ENCODE results near the gene NUDT2.
"Not testable (repeated sequence)": the region's sequence is repeated elsewhere in the genome, so short reads cannot be mapped to it uniquely, and the experiment has no call there.

Gene NUDT2

DNA sequence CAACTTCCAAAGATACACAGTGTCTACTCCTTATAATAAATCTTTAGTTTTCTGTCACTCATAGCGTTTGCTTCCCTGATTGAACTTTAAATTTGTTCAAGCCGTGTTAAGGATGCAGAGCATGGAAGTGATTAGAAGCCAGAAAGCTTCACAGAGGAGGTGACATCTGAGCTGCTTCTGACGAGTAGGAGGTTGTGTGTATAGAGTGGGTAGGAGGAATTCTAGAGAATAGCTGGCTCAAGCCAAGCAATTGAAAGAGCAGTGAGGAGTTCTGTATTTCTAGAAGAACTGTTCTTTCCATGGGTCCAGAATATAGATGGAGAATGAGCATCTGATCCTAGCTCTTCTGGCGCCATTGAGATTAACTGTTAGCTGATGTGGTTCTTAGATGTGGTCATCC is 6.0 kb downstream of the NUDT2 start:
- DNase-seq: no peak

DNA sequence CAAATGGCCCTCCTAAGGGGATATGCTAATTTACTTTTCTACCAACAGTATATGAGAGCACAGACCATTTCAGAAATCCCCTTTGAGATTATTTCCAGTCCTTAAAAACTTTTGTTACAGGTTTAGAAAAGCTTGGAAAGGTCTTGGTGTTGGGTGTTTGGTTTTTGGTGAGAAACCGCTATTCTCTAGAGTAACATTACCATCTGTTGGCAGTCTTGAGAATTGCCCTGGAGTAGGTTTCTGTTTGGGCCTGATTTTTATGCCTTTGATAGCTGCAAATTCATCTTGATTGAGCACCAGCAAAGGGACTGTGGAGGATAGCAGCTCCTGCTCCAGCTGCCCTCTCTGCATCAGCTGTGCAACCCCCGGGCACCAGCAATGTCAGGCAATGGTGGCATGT is 8.0 kb downstream of the NUDT2 start:
- peak in 1 of 2 experiments; percentile 38 for DNase-seq

DNA sequence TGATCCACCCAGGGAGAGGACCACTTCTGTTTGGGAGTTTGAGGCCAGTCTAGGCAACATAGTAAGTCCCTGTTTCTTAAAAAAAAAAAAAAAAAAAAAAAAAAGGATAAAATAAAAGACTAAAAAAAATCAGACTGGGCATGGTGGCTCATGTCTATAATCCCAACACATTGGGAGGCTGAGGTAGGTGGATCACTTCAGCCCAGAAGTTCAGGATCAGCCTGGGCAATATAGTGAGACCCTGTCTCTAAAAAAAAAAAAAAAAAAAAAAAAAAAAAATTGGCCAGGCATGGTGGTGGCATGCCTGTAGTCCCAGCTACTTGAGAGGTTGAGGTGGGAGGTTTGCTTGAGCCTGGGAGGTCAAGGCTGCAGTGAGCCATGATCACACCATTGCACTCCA is 8.7 kb downstream of the NUDT2 start:
- DNase-seq: not testable (repeated sequence)

DNA sequence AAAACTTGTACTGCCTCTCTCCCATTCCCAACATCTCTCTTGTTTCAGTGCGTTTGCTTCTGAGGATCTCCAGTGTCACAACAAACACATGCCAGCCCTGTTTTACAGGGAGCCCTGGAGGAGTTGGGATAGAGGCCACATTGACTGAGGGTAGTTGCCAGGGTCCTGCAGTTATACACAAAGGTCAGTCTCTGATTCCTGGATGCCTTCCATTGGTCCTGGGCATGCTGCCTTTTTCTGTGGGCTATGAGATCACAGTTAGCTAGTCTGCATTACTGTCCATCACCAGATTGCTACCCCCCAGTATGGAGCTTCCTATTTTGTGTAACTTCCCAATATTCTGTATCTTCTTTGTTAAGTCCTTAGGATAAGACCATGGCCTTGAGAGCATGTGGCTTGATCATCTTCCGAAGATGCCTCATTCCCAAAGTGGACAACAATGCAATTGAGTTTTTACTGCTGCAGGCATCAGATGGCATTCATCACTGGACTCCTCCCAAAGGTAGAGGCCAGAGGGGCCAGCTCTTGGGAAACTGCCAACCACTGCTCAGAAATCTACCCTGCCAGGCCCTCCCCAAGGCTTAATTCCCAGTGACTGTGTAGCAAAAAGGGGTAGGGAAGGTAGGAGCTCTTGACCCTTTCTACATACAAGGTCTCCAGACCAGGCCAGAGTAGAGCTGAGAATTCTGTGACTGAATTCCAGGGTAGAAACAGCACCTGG is 9.5 kb downstream of the NUDT2 start:
- DNase-seq: no peak

DNA sequence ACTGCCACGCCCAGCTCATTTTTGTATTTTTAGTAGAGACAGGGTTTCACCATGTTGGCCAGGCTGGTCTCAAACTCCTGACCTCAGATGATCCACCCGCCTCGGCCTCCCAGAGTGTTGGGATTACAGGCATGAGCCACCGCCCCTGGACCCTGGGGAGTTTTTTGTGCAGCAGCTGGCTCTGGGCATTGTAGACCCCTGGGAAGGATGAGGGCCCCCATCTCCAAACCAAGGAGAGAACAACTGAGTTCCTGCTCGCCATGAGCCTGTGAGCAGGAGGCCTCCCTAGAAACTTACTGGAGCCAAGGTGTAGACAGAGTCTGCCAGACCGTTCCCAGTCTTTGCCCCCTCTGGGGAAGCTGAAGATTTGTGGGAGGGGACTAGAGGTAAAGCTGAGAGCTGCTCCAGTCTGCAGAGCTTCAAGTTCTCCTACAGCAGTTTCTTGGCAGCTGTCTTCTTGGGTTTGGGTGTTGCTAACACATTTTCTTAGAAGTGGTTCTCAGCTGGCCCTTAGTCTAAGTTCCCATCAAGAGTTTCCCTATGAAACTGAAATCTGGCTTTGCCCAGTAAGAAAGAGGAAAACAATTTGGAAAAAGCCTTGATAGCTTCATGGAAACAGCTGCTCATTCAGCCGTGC is 12.4 kb downstream of the NUDT2 start:
- no peak for DNase-seq

DNA sequence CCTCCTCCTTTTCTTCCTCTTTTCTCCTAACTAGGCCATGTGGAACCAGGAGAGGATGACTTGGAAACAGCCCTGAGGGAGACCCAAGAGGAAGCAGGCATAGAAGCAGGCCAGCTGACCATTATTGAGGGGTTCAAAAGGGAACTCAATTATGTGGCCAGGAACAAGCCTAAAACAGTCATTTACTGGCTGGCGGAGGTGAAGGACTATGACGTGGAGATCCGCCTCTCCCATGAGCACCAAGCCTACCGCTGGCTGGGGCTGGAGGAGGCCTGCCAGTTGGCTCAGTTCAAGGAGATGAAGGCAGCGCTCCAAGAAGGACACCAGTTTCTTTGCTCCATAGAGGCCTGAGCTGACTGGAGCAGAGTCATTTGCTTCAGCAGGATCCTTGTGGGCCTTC is 13.7 kb downstream of the NUDT2 start:
- no peak for DNase-seq

DNA sequence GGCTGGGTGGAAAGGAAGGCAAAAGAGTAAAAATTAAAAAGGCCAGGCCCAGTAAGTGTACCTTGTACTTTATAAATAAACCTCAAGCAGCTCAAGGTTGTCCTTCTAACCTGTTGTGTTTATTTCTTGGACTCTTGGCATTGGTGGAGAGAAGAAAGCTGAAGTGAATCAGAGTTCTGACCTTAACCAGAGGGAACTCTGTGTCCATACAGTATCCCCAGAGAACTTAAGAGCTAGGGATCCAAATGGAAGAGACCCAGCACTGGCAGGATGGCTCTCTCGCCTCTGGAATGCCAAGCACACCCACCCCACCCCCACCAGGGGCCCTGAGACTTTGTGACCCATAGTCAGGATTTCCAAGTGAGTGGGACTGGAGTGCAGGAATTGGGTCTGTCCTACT is 14.2 kb downstream of the NUDT2 start:
- no peak for DNase-seq

DNA sequence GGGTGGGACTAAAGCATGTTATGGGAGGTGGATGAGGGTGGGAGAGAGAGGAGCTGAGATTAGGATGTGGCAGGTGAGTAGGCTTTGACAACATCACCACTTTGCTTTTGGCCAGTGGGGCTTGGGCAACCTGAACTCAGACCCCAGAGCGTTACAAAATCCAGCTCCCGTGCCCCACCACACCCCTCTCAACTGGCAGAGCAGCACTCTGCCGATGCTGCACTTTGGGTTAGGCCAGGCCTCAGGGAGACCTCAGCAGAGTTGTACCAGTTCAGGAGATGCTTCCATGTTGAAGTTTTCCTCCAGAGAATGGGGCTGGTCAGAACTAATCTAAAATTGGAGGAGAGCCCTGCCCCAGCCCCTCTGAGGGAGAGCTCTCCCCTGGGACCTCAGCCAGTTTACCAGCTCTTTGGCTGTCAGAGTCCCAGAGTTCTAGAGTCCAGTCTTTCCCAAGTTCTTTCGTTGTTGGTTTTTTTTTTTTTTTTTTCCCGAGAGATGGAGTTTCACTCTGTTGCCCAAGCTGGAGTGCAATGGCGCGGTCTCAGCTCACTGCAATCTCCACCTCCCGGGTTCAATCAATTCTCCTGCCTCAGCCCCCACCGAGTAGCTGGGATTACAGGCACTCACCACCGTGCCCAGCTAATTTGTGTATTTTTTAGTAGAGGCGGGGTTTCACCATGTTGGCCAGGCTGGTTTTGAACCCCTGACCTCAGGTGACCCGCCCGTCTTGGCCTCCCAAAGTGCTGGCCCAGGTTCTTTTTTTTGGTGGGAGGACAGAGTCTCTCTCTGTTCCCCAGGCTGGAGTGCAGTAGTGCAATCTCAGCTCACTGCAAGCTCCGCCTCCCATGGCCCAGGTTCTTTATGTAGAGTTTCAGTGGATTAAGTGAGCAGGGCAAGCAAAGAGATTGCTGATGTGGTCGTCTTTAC is 17.8 kb downstream of the NUDT2 start:
- DNase-seq: no peak

DNA sequence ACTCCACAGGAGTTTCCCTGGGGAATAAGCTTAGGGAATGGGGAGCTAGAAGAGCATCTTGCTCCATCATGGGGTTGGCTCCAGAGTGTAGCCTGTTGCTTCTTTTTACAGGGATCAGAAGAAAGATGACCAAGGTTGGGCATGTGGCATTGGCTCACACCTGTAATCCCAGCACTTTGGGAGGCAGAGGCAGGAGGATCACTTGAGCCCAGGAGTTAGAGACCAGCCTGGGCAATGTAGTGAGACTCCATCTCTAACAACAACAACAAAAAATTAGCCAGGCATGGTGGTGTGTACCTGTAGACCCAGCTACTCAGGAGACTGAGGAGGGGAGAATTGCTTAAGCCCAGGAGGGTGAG is 18.4 kb downstream of the NUDT2 start:
- DNase-seq: no peak

DNA sequence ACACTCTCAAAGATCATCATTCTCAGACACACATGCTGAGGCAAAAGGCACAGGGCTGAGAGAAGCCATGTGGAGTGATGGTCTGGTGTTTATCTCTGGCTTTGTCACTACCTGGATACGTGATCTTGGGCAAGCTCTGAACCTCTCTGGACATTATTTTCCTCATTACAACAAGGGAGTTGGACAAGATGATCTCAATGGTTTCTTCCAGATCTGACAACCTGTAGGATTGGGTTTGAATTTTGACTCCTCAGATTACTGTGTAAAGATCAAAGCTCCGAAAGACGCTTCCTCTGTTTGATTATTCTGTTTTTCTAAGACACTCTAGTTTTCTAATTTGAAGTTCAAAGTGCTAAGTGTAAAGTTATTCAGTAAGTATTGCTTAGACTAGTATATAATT is 20.0 kb downstream of the NUDT2 start:
- no peak for DNase-seq

DNA sequence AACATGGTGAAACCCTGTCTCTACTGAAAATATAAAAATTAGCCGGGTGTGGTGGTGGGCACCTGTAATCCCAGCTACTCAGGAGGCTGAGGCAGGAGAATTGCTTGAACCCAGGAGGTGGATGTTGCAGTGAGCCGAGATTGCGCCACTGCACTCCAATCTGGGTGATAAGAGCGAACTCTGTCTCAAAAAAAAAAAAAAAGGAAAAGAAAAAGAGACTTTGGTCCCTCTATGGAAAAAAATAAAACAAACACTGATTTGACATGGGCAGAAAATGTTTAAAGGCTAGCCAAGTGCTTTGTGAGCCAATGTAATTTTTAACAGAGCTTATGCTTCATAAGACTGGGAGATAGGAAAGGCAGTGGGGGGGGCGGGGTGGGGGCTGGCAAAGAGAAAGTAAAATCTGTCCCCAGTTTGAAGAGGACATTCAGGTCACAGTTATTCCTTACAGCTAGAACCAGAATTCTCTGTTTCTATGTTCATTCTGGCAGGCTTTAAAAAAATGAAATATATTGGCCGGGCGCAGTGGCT is 22.8 kb downstream of the NUDT2 start:
- not testable (repeated sequence) for DNase-seq

DNA sequence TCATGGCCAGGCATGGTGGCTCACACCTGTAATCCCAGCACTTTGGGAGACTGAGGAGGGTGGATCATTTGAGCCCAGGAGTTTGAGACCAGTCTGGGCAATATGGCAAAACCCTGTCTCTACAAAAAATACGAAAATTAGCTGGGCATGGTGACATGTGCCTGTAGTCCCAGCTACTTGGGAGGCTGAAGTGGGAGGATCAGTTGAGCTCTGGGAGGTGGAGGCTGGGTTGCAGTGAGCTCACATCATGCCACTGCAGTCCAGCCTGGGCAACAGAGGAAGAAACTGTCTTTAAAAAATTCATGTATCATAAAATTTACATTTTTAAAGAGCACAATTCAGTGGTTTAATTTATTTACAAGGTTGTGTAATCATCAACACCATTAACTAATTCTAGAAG is 23.6 kb downstream of the NUDT2 start:
- DNase-seq: not testable (repeated sequence)

DNA sequence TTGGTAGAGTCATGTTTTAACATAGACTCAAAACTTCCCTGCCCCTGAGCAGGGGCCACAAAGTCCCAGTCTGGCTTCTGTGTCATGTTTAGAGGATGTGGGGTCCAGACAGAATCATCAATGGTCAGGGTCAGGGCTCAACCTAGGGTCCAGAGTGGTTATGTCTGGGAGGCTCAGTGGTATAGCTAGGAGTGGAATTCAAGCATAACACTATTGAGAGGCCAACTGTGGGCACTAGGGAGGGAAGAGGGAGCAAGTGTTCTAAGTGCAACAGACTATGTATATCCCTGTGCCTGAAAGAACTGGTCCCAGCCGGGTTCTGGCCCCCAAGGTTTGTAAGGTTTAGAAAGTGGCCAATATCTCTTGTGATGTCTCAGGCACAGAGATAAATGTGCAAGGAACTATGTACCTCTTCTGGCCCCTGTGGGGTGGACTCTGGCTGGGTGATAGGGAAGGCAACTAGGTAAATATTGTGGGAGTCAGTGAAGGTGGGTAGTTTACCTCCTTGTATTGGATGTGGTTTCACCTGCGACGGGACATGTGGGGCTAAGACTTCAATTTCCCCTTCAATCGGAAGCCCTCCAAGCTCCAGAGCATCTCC is 33.3 kb downstream of the NUDT2 start:
- no peak for DNase-seq

DNA sequence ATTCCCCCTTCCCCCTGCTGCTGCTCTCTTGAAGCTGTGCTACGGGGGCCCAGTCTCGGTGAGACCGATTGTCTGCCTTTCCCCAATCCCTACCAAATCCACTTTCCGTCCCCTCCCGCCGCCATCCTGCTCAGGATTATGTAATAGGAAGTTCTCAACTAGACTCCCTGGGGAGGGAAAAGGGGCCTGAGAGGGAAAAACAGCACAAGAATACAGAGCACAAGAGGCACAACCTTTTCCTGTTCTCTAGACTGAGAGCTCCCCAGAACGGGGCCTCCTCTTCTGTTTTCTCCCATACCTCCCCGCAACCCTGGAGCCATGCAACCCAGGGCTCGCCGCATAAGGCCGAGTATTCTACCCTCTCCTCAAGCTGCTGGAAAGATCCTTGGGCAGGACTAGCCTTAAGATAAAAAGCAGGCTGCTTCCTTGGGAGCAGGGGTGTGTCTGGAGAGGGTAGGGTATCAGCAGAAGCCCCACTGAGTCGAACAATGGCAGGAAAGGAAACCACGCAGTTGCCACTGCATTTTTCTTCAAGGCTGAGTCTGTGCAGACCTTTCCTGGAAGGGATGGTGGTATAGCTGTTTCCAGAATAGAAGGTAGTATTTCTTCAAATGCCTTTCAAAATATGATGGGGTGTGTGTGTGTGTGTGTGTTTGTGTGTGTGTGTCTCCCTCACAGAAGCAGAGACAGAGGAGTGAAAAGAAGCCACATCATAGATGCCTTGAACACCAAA is 34.4 kb downstream of the NUDT2 start:
- DNase-seq: no peak

DNA sequence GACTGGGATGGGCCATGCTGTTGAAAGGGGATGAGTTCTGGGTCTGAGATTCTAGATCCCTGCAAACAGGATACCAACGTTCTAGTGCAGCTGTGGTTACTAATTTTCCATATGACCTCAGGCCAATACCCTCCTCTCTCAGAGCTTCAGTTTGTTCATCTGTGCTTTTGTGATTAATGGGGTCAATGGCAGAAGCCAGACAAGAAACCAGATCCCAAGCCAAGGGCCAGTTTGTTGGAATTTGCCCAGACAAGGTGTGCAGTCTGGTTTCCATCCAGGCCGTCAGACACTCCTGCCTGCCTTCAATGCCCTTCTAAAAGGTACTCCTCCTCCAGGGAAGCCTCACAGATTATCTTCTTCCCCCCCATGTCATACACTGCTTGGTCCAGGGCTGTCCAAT is 35.9 kb downstream of the NUDT2 start:
- DNase-seq: no peak

DNA sequence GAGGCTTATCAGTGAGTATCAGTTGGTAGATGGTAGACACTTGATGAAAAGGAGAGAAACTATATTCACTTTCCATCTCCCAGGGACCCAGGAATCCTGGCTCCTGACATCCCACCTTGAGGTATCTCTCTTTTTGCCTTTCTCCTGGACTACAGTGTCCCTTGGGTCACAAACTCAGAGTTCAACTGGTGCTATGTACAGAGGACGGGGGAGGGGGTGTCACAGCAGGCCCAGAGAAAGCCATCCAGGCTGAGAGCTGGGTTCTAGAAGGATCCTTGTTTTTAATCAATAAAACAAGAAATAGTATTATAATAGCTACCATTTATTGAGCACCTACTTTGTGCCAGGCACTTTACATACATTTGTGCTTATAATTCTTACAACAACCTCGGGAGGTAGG is 37.0 kb downstream of the NUDT2 start:
- DNase-seq: no peak

DNA sequence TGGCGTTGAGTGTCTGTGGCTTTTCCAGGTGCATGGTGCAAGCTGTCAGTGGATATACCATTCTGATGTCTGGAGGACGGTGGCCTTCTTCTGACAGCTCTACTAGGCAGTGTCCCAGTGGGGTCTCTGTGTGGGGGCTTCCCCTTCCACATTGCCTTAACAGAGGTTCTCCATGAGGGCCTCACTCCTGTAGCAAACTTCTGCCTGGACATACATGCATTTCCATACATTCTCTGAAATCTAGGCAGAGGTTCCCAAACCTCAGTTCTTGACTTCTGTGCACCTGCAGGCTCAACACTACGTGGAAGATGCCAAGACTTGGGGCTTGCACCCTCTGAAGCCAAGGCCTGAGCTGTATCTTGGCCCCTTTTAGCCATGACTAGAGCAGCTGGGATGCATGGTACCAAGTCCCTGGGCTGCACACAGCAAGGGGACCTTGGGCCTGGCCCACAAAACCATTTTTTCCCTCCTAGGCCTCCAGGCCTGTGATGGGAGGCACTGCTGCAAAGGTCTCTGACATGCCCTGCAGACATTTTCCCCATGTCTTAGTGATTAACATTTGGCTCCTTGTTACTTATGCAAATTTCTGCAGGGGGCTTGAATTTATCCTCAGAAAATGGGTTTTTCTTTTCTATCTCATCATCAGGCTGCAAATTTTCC is 38.5 kb downstream of the NUDT2 start:
- not testable (repeated sequence) for DNase-seq

DNA sequence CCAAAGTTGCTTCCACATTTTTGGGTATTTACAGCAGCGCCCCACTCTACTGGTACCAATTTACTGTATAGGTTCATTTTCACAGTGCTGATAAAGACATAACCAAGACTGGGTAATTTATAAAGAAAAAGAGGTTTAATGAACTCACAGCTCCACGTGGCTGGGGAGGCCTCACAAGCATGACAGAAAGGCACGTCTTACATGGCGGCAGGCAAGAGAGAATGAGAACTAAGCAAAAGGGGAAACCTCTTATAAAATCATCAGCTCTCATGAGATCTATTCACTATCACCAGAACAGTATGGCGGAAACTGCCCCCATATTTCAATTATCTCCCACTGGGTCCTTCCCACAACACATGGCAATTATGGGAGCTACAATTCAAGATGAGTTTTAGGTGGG is 39.4 kb downstream of the NUDT2 start:
- DNase-seq: not testable (repeated sequence)

DNA sequence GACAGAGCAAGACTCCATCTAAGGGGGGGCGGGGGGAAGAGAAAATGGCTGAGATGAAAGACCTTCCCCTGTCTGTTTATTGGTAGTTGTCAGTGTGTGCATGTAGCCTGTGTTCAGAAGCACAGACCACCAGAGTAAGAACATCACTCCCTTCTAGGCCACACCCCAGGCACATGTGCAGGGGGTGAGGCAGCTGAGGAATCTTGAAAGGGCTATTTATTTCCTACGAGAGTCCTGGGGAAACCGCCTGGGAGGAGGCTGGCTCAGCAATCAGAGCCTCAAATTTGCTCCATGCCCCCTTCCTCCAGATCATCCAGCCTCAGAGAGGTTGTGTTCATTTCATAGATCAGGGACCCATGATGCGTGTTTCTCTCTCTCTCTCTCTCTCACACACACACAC is 40.3 kb downstream of the NUDT2 start:
- DNase-seq: no peak

DNA sequence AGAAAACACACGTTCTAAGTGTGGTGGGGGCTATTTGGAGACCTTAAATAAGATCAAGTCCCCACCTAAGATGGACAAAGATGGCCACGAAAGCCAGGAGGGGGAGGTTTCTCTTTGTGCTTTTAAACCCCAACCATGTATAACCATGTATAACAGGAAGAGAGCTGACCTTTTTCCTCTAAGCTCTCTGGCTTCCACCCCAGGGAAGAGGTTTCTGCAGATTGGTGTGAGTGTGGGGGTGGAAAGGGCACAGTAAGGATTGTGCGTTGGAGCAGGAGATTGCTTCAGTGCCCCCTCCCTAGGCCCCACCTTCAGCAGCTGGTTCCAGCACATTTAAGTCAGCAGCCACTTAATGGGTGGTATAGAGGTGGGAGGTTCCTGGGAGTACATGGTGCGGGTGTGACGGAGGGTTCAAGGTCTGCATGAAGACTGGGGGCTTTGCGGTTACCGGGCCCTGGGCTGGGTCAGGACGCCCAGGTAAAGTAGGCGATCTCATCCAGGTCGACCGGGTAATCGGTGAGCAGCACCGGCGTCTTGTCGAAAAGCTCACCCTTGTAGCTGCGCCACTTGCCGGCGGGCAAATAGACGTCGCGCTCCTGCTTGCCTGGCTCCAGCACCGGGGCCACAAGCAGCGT is 41.1 kb downstream of the NUDT2 start:
- no peak for DNase-seq

Measured in NCI-H524 (cell line).